HCT116 (cell line): Measurements from ENCODE around the gene CFAP74. TPM values are rescaled to one million over a fixed set of nuclear protein-coding genes. Genes with fewer than 3 reads are reported as not detected.

ENCODE experiments used
- ATAC-seq: fragments of 200-7000 bp; cut with Tn5 transposase; 2 replicates; pipeline ENCODE4 v1.9.1; 2020; ENCODE audit warnings: mild to moderate bottlenecking, moderate library complexity
- BruUV-seq: library from RNA; stranded (reverse); fragments of 400-500 nt; replicated peaks from 2 replicates; lab custom pipeline; 2021; lab: Mats Ljungman, UMichigan
- CTCF ChIA-PET: fragments of 300-600 bp; sonication (Branson Sonifier 250); formaldehyde crosslinking; loops from one replicate; lab custom pipeline; 2021; ENCODE audit warnings: antibody characterized with exemption; lab: Charles Lee
- POLR2A ChIA-PET: fragments of 300-600, 350-600 bp; sonication (Branson Sonifier 250); formaldehyde crosslinking; loops from one replicate; lab custom pipeline; 2021; ENCODE audit warnings: antibody characterized with exemption; lab: Charles Lee
- RAD21 ChIA-PET, 2 experiments: fragments of 300-600 bp; sonication (Branson Sonifier 250); formaldehyde crosslinking; loops; one replicate each; lab custom pipeline; 2023; ENCODE audit warnings: low total read pairs in 2 of 2; ENCODE audit not compliant: uncharacterized antibody in 2 of 2, unreplicated experiment in 2 of 2, low non-redundant PET in 1 of 2; lab: Charles Lee
- DNase-seq: peaks from one replicate; pipeline ENCODE4 v3.0.0-alpha.2; 2010; ENCODE audit warnings: low read depth, low spot score
- H2AFZ ChIP-seq: fragments of 200-600 bp; shearing (Covaris generic), sonication (generic); 2 replicates; pipeline ENCODE4 v1.6.1; 2017; ENCODE audit warnings: low read depth, mixed run types, mixed read lengths, antibody characterized with exemption, low read length; ENCODE audit not compliant: poor library complexity, severe bottlenecking
- H3K27ac ChIP-seq: 2 replicates; pipeline ENCODE4 v1.5.1; 2012; ENCODE audit warnings: low read depth, low read length
- H3K27me3 ChIP-seq: fragments of 200-600 bp; sonication (generic); 2 replicates; pipeline ENCODE4 v1.6.1; 2016; ENCODE audit warnings: mixed run types, low read length, mixed read lengths; ENCODE audit not compliant: insufficient read depth
- H3K36me3 ChIP-seq, 2 experiments: fragments of 200-500 bp in 1 of 2; fragments of 200-600 bp in 1 of 2; sonication (Bioruptor generic) in 1 of 2; sonication (generic) in 1 of 2; 2 replicates each; pipeline versions ENCODE4 v1.5.1 to v1.6.1; 2014 to 2016; ENCODE audit warnings: low read length in 2 of 2, inconsistent platforms in 1 of 2, mixed read lengths in 1 of 2, mixed run types in 1 of 2; ENCODE audit not compliant: insufficient read depth in 2 of 2, control insufficient read depth in 1 of 2
- H3K4me1 ChIP-seq, 2 experiments: fragments of 200-600 bp in 1 of 2; sonication (generic) in 1 of 2; 2 replicates each; pipeline versions ENCODE4 v1.5.1 to v1.6.1; 2012 to 2017; ENCODE audit warnings: low read length in 2 of 2, inconsistent platforms in 1 of 2, mild to moderate bottlenecking in 1 of 2, mixed read lengths in 1 of 2, mixed run types in 1 of 2, moderate library complexity in 1 of 2; ENCODE audit not compliant: insufficient read depth in 2 of 2, control insufficient read depth in 1 of 2
- H3K4me2 ChIP-seq: fragments of 200-600 bp; sonication (generic); 2 replicates; pipeline ENCODE4 v1.6.1; 2017; ENCODE audit warnings: mixed run types, low read length, mixed read lengths
- H3K4me3 ChIP-seq, 2 experiments: fragments of 200-600 bp in 1 of 2; sonication (generic) in 1 of 2; replicated peaks in 1 of 2; 2 replicates each; pipeline ENCODE4 v1.5.1; 2011 to 2016; ENCODE audit warnings: low read length in 2 of 2, control low read depth in 1 of 2, low read depth in 1 of 2, mild to moderate bottlenecking in 1 of 2, mixed read lengths in 1 of 2, mixed run types in 1 of 2
- H3K79me2 ChIP-seq: fragments of 200-600 bp; sonication (generic); 2 replicates; pipeline ENCODE4 v1.6.1; 2017; ENCODE audit warnings: mild to moderate bottlenecking, mixed run types, low read length, moderate library complexity, mixed read lengths; ENCODE audit not compliant: insufficient read depth
- H3K9ac ChIP-seq: fragments of 200-600 bp; sonication (generic); 2 replicates; pipeline ENCODE4 v1.6.1; 2016; ENCODE audit warnings: low read length, mixed read lengths
- H3K9me2 ChIP-seq: fragments of 200-600 bp; sonication (generic), shearing (Covaris generic); 2 replicates; pipeline ENCODE4 v1.6.1; 2017; ENCODE audit warnings: mixed run types, mild to moderate bottlenecking, moderate library complexity; ENCODE audit not compliant: insufficient read depth
- H3K9me3 ChIP-seq, 2 experiments: fragments of 200-500 bp in 1 of 2; fragments of 200-600 bp in 1 of 2; sonication (Bioruptor generic) in 1 of 2; sonication (generic) in 1 of 2; 2 replicates each; pipeline ENCODE4 v1.6.1; 2014 to 2017; ENCODE audit warnings: low read length in 2 of 2, mixed read lengths in 2 of 2, inconsistent platforms in 1 of 2, low read depth in 1 of 2, mild to moderate bottlenecking in 1 of 2, mixed run types in 1 of 2, moderate library complexity in 1 of 2; ENCODE audit not compliant: control insufficient read depth in 1 of 2, insufficient read depth in 1 of 2
- H4K20me1 ChIP-seq: fragments of 200-600 bp; sonication (generic), shearing (Covaris generic); 2 replicates; pipeline ENCODE4 v1.6.1; 2017; ENCODE audit warnings: mixed run types, mild to moderate bottlenecking, moderate library complexity; ENCODE audit not compliant: insufficient read depth
- CBX3 ChIP-seq: IDR thresholded peaks from 2 replicates; pipeline ENCODE4 v1.6.1; 2012; ENCODE audit warnings: low read depth
- CTCF ChIP-seq, 3 experiments: fragments of 200-600 bp in 1 of 3; sonication (generic) in 1 of 3; IDR thresholded peaks in 2 of 3; conservative IDR thresholded peaks in 1 of 3; 2 replicates each; pipeline ENCODE4 v1.5.1; 2012 to 2017; ENCODE audit warnings: low read depth in 2 of 3, low read length in 2 of 3, antibody characterized with exemption in 1 of 3, borderline replicate concordance in 1 of 3, control low read depth in 1 of 3, mild to moderate bottlenecking in 1 of 3, mixed read lengths in 1 of 3, mixed run types in 1 of 3, moderate library complexity in 1 of 3; ENCODE audit not compliant: insufficient read depth in 1 of 3
- EGR1 ChIP-seq: IDR thresholded peaks from 2 replicates; pipeline ENCODE4 v1.6.1; 2012; ENCODE audit warnings: low read depth
- ELF1 ChIP-seq: IDR thresholded peaks from 2 replicates; pipeline ENCODE4 v1.6.1; 2012; ENCODE audit warnings: low read depth, borderline replicate concordance
- EZH2phosphoT487 ChIP-seq: fragments of 200-600 bp; IDR thresholded peaks from 2 replicates; pipeline ENCODE4 v1.6.1; 2018; ENCODE audit warnings: antibody characterized with exemption, borderline replicate concordance
- FOSL1 ChIP-seq: IDR thresholded peaks from 2 replicates; pipeline ENCODE4 v1.6.1; 2012; ENCODE audit warnings: low read depth
- POLR2A ChIP-seq: IDR thresholded peaks from 2 replicates; pipeline ENCODE4 v1.7.0; 2011; ENCODE audit warnings: borderline replicate concordance; ENCODE audit not compliant: insufficient read depth, insufficient read length; ENCODE audit errors: extremely low read depth
- RAD21 ChIP-seq: IDR thresholded peaks from 2 replicates; pipeline ENCODE4 v1.6.1; 2012; ENCODE audit warnings: low read depth, mild to moderate bottlenecking
- REST ChIP-seq: IDR thresholded peaks from 2 replicates; pipeline ENCODE4 v1.6.1; 2012; ENCODE audit warnings: low read depth
- SIN3A ChIP-seq: IDR thresholded peaks from 2 replicates; pipeline ENCODE4 v1.6.1; 2012; ENCODE audit warnings: low read depth
- SP1 ChIP-seq: IDR thresholded peaks from 2 replicates; pipeline ENCODE4 v1.6.1; 2012; ENCODE audit warnings: low read depth
- SRF ChIP-seq: IDR thresholded peaks from 2 replicates; pipeline ENCODE4 v1.6.1; 2012; ENCODE audit warnings: low read depth
- TCF7L2 ChIP-seq: IDR thresholded peaks from 2 replicates; pipeline ENCODE4 v1.7.0; 2011; ENCODE audit warnings: borderline replicate concordance, inconsistent platforms; ENCODE audit not compliant: insufficient read depth, insufficient read length; ENCODE audit errors: extremely low read depth
- YY1 ChIP-seq: IDR thresholded peaks from 2 replicates; pipeline ENCODE4 v1.6.1; 2011; ENCODE audit warnings: low read length, low read depth, moderate library complexity, mild to moderate bottlenecking; ENCODE audit not compliant: insufficient replicate concordance; ENCODE audit errors: extremely low read depth
- ZBTB33 ChIP-seq: IDR thresholded peaks from 2 replicates; pipeline ENCODE4 v1.6.1; 2011; ENCODE audit warnings: mild to moderate bottlenecking, low read length, moderate library complexity; ENCODE audit not compliant: insufficient replicate concordance; ENCODE audit errors: extremely low read depth
- ZFX ChIP-seq: fragments of 450-650 bp; IDR thresholded peaks from 2 replicates; pipeline ENCODE4 v1.6.1; 2017
- ZNF274 ChIP-seq: fragments of 200-500 bp; sonication (Bioruptor generic); IDR thresholded peaks from 2 replicates; pipeline ENCODE4 v1.6.1; 2014; ENCODE audit warnings: mild to moderate bottlenecking, low read depth, low read length, inconsistent platforms
- intact Hi-C: fragments of 100-400 bp; cut with micrococcal nuclease; formaldehyde crosslinking; loops from 2 replicates; pipeline ENCODE4 v1.10.0; 2022
- total RNA-seq: library from RNA; stranded (reverse); gene quantifications from one replicate; pipeline ENCODE4 v1.2.1, GENCODE V29; 2021; ENCODE audit not compliant: unreplicated experiment

CFAP74 gene
- total RNA-seq, 1 experiment from 2014 or later = 4.9 TPM

- TF ChIP-seq TCF7L2 = no peak
Measured at GRCh38 chr1:2022063-2022770, 18.6 kb upstream of the CFAP74 start (continued).

GRCh38 chr1:2021550-2021949 is 18.0 kb upstream of the CFAP74 start:
- CTCF ChIA-PET = no interaction called here
- H3K9ac ChIP-seq = no peak overlapping the region
- TF ChIP-seq CTCF (IDR thresholded peaks at IDR 0.05 in 2 of 3, conservative IDR thresholded peaks at IDR 0.05 in 1 of 3; ENCODE audit: borderline replicate concordance in 1 of 3, insufficient read depth in 1 of 3, low read depth in 2 of 3, low read length in 2 of 3) (no peak), EZH2phosphoT487 (no peak), FOSL1 (no peak), SP1 (no peak), ZBTB33 (no peak), SIN3A (no peak), ZNF274 (no peak), REST (no peak), TCF7L2 (no peak), SRF (no peak), POLR2A (no peak), ZFX (no peak), ELF1 (no peak), EGR1 (no peak), YY1 (no peak), RAD21 (no peak), CBX3 (no peak)
- BruUV-seq = no TSS peak
- no peaks in the 10 kb centered on the region for H3K9me3 ChIP-seq
- DNase-seq = no peak
- H2AFZ ChIP-seq = no peak overlapping the region
- no peaks in the 10 kb centered on the region for H4K20me1 ChIP-seq
- POLR2A ChIA-PET = no interaction called here
- no peaks in the 10 kb centered on the region for H3K79me2 ChIP-seq
- H3K27me3 ChIP-seq = no peaks in the 10 kb centered on the region
- no peak overlapping the region for H3K4me3 ChIP-seq
- no peak for ATAC-seq
- intact Hi-C loops = no loop called here
- RAD21 ChIA-PET = no interaction called here
- H3K36me3 ChIP-seq = no peaks in the 10 kb centered on the region
- H3K4me1 ChIP-seq = peaks cover 3 to 10% of the 10 kb centered on the region in 2 experiments; a peak in 2 of 4 replicates
- H3K9me2 ChIP-seq = no peaks in the 10 kb centered on the region
- H3K4me2 ChIP-seq = no peak overlapping the region
- no peak overlapping the region for H3K27ac ChIP-seq
